Endothelial cell of umbilical vein (primary cell): Measurements from ENCODE around the gene PRKCG.

ENCODE experiments used
- CTCF ChIP-seq, 2 donors: IDR thresholded peaks; 1 replicate in 1 of 2; 2 replicates in 1 of 2; pipeline ENCODE4 v1.5.1; 2011; ENCODE audit warnings: low read length in 2 of 2, mild to moderate bottlenecking in 2 of 2, moderate library complexity in 2 of 2, control low read depth in 1 of 2, inconsistent platforms in 1 of 2, low read depth in 1 of 2; ENCODE audit not compliant: insufficient read depth in 1 of 2; ENCODE audit errors: extremely low read depth in 1 of 2
- GATA2 ChIP-seq: IDR thresholded peaks from 2 replicates; pipeline ENCODE4 v1.7.0; 2011; ENCODE audit warnings: low read depth, mild to moderate bottlenecking, moderate library complexity, mixed read lengths, low read length; ENCODE audit not compliant: insufficient read length, insufficient read depth
- MYC ChIP-seq: IDR thresholded peaks from one replicate; pipeline ENCODE4 v1.6.1; 2011; ENCODE audit warnings: mild to moderate bottlenecking, low read depth, low read length
- POLR2A ChIP-seq: IDR thresholded peaks from 2 replicates; pipeline ENCODE4 v1.6.1; 2012; ENCODE audit warnings: low read depth, mild to moderate bottlenecking, control low read depth, low read length

- no peak for TF ChIP-seq CTCF (IDR thresholded peaks at IDR 0.05; ENCODE audit: extremely low read depth in 1 of 2, insufficient read depth in 1 of 2, low read depth in 1 of 2, low read length in 2 of 2)
- TF ChIP-seq GATA2, result no peak
- TF ChIP-seq MYC, result no peak
- no peak for TF ChIP-seq POLR2A
Observed at GRCh38 chr19:53864308-53864836, 17.6 kb upstream of the PRKCG start.
